Left forelimb (tissue), 1 donor: ENCODE measurements around the gene ACOT9.
"Not testable (repeated sequence)": the region's sequence is repeated elsewhere in the genome, so short reads cannot be mapped to it uniquely, and the experiment has no call there.

Experiments
- DNase-seq: peaks from one replicate; pipeline ENCODE4 v3.0.0-alpha.2; 2018; ENCODE audit warnings: low spot score

ACOT9 gene

GRCh38 chrX:23765449-23765848 is 22.4 kb upstream of the ACOT9 start:
- DNase-seq, result no peak

GRCh38 chrX:23764188-23764984 is 21.3 kb upstream of the ACOT9 start:
- DNase-seq, result no peak

- no peak for DNase-seq
Observed at GRCh38 chrX:23759821-23760220, 16.7 kb upstream of the ACOT9 start.

- no peak for DNase-seq
Observed at GRCh38 chrX:23756165-23756564, 13.1 kb upstream of the ACOT9 start.

- no peak for DNase-seq
Observed at GRCh38 chrX:23754664-23755063, 11.6 kb upstream of the ACOT9 start.

- no peak for DNase-seq
Observed at GRCh38 chrX:23752740-23753415, 9.8 kb upstream of the ACOT9 start.

GRCh38 chrX:23749576-23749975 is 6.5 kb upstream of the ACOT9 start:
- no peak for DNase-seq

GRCh38 chrX:23749129-23749528 is 6.1 kb upstream of the ACOT9 start:
- DNase-seq, result no peak

- no peak for DNase-seq
Observed at GRCh38 chrX:23745786-23746185, 2.7 kb upstream of the ACOT9 start.

- not testable (repeated sequence) for DNase-seq
Observed at GRCh38 chrX:23743623-23743971, 521 bp upstream of the ACOT9 start.

- DNase-seq, result peak; percentile 68
Observed at GRCh38 chrX:23742174-23742696, 841 bp downstream of the ACOT9 start.

GRCh38 chrX:23737413-23737812 is 5.7 kb downstream of the ACOT9 start:
- DNase-seq, result no peak

GRCh38 chrX:23736030-23736429 is 7.0 kb downstream of the ACOT9 start:
- DNase-seq, result no peak

GRCh38 chrX:23732704-23733103 is 10.4 kb downstream of the ACOT9 start:
- no peak for DNase-seq

- DNase-seq, result no peak
Observed at GRCh38 chrX:23731951-23732350, 11.1 kb downstream of the ACOT9 start.

GRCh38 chrX:23729214-23729613 is 13.9 kb downstream of the ACOT9 start:
- no peak for DNase-seq

- no peak for DNase-seq
Observed at GRCh38 chrX:23727206-23727605, 15.9 kb downstream of the ACOT9 start.

- no peak for DNase-seq
Observed at GRCh38 chrX:23726191-23726590, 16.9 kb downstream of the ACOT9 start.

GRCh38 chrX:23720117-23720677 is 22.9 kb downstream of the ACOT9 start:
- DNase-seq, result no peak

- no peak for DNase-seq
Observed at GRCh38 chrX:23705235-23705634, 37.8 kb downstream of the ACOT9 start.

GRCh38 chrX:23704673-23705206 is 38.3 kb downstream of the ACOT9 start:
- no peak for DNase-seq

GRCh38 chrX:23699636-23700194 is 43.4 kb downstream of the ACOT9 start:
- no peak for DNase-seq

GRCh38 chrX:23694606-23695005 is 48.5 kb downstream of the ACOT9 start:
- no peak for DNase-seq
